ENCODE measurements around the gene MED22. TPM values are rescaled to one million over a fixed set of nuclear protein-coding genes. Genes with fewer than 3 reads are reported as not detected.

MED22 gene
- total RNA-seq, 1 donor from 2014 or later = 32.9 TPM

DNA sequence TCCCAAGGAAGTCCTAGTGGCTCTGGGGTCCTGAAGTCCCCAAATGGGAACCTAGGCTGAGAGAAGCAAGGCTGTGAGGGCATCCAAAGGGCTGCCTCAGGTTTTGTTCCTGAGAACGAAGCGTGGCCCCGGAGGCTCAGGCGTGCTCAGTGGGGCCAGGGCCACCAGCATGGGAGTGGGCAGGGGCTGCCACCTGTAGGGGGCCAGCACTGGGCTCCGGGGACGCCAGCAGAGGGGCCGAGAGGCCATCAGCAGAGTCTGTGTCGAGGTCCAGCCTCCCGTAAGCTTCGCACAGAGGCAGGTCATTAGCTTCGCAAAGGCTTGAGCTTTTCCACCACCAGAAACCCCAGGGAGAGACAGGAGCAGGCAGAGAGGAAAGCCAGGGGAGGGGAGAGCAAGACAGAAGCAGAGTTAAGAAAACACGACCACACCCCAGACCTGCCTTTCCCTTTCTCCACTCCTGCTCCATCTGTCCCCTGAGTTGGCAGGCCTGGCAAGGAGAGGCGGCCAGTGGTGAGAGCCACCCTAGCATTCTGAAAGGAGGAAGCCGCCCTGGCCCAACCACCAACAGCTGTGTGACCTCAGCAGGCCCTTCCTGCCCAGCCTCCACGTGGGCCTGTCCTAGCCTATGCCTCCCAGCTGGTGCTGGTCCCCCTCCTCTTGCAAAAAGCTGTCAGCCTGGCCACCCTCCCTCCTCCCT lies 6.4 kb downstream of the MED22 start:
- Histone ChIP-seq H3K27me3 (no peaks in the 10 kb centered on the region), H3K4me3 (no peak overlapping the region), H3K4me1 (peaks cover 14% of the 10 kb centered on the region), H3K9me3 (no peaks in the 10 kb centered on the region), H3K27ac (no peak overlapping the region), H3K36me3 (peaks cover 0 to 59% of the 10 kb centered on the region in 2 donors)
- intact Hi-C loops (cut with DNase I) = no loop called here
- DNase-seq (ENCODE audit: extremely low spot score in 2 of 2) = no peak
- no peak for TF ChIP-seq POLR2AphosphoS5 (IDR thresholded peaks at IDR 0.05; ENCODE audit: insufficient read depth in 1 of 2, low read depth in 1 of 2)
- TF ChIP-seq, protein P1, sequence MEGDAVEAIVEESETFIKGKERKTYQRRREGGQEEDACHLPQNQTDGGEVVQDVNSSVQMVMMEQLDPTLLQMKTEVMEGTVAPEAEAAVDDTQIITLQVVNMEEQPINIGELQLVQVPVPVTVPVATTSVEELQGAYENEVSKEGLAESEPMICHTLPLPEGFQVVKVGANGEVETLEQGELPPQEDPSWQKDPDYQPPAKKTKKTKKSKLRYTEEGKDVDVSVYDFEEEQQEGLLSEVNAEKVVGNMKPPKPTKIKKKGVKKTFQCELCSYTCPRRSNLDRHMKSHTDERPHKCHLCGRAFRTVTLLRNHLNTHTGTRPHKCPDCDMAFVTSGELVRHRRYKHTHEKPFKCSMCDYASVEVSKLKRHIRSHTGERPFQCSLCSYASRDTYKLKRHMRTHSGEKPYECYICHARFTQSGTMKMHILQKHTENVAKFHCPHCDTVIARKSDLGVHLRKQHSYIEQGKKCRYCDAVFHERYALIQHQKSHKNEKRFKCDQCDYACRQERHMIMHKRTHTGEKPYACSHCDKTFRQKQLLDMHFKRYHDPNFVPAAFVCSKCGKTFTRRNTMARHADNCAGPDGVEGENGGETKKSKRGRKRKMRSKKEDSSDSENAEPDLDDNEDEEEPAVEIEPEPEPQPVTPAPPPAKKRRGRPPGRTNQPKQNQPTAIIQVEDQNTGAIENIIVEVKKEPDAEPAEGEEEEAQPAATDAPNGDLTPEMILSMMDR (IDR thresholded peaks at IDR 0.05) = no peak
- TF ChIP-seq POLR2A (IDR thresholded peaks at IDR 0.05) = no peak

DNA sequence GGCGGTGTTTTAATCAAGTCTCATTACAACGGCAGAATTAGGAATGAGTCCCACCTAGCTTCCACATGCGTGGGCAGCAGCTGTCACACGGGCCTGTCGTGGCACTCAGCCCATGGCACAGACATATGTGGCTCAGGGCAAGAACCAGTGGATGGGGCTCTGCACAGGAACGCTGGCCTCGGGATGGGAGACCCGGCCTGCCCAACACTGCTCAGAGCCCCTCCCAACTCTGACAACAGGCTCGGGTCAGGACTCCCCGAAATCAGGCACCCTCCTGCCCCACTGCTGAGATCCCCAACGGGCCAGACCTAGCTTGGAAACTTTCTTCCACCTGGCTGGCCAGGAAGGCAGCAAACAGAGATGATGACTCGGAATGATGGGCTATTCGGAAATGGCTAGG lies 7.0 kb downstream of the MED22 start:
- Histone ChIP-seq H3K36me3 (peaks cover 0 to 59% of the 10 kb centered on the region in 2 donors), H3K9me3 (no peaks in the 10 kb centered on the region), H3K4me3 (no peak overlapping the region), H3K27ac (no peak overlapping the region), H3K4me1 (peaks cover 11% of the 10 kb centered on the region), H3K27me3 (no peaks in the 10 kb centered on the region)
- DNase-seq (ENCODE audit: extremely low spot score in 2 of 2) = no peak
- intact Hi-C loops (cut with DNase I) = no loop called here
- TF ChIP-seq POLR2AphosphoS5 (IDR thresholded peaks at IDR 0.05; ENCODE audit: insufficient read depth in 1 of 2, low read depth in 1 of 2) (no peak), POLR2A (IDR thresholded peaks at IDR 0.05) (no peak)
- TF ChIP-seq, protein P1 (IDR thresholded peaks at IDR 0.05) = no peak

DNA sequence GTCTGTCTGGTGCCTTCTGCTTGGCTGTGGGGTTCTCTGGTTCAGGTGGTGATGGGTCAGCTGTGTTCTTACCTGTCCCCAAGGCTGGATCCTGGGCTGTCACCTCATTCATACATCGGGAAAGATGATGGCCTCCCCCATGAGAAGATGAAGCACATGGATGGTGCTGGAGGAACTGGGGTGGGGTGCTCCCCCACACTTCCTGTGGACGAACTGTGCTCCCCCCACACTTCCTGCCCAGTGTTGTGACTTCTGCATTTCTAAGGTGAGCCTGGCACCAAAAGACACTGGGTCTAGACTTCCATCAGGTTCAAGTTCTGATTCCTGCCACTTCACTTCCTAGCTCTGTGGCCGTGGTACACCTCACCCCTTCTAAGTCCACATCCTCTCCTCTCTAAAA lies 7.7 kb downstream of the MED22 start:
- Histone ChIP-seq H3K4me3 (no peak overlapping the region), H3K4me1 (peaks cover 11% of the 10 kb centered on the region), H3K27me3 (no peaks in the 10 kb centered on the region), H3K9me3 (no peaks in the 10 kb centered on the region), H3K27ac (no peak overlapping the region), H3K36me3 (peaks cover 0 to 56% of the 10 kb centered on the region in 2 donors)
- TF ChIP-seq, protein P1 (IDR thresholded peaks at IDR 0.05) = no peak
- no peak for TF ChIP-seq POLR2AphosphoS5 (IDR thresholded peaks at IDR 0.05; ENCODE audit: insufficient read depth in 1 of 2, low read depth in 1 of 2)
- TF ChIP-seq POLR2A (IDR thresholded peaks at IDR 0.05) = no peak
- intact Hi-C loops (cut with DNase I) = no loop called here
- no peak for DNase-seq (ENCODE audit: extremely low spot score in 2 of 2)

DNA sequence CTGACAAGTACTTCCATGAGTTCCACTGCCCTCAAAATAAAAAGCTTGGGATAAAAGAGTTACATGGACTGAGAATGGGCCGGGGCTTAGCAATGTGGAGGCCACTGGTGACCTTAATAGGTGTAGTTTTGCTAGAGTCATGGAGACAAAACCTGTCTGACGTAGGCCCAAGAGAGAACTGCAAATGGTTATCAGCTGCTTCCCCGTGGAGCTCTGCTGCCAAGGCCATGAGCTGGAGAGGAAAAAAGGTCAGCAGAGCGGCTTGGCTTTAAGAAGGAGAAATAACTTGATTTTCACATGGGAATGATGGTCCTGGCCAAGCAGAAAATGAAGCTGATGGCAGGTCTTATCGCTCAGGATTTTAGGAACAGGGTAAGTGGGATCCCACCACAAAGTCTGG lies 8.3 kb downstream of the MED22 start:
- no peak for TF ChIP-seq POLR2A (IDR thresholded peaks at IDR 0.05)
- TF ChIP-seq POLR2AphosphoS5 (IDR thresholded peaks at IDR 0.05; ENCODE audit: insufficient read depth in 1 of 2, low read depth in 1 of 2) = no peak
- TF ChIP-seq, protein P1 (IDR thresholded peaks at IDR 0.05) = no peak
- DNase-seq (ENCODE audit: extremely low spot score in 2 of 2) = no peak
- Histone ChIP-seq H3K4me1 (peaks cover 18% of the 10 kb centered on the region), H3K9me3 (no peaks in the 10 kb centered on the region), H3K27ac (no peak overlapping the region), H3K4me3 (no peak overlapping the region), H3K27me3 (no peaks in the 10 kb centered on the region), H3K36me3 (peaks cover 0 to 50% of the 10 kb centered on the region in 2 donors)
- intact Hi-C loops (cut with DNase I) = no loop called here
